IMR-90 (cell line): ENCODE measurements around the gene SLC39A11. TPM values are rescaled to one million over a fixed set of nuclear protein-coding genes. Genes with fewer than 3 reads are reported as not detected.

Source experiments
- ATAC-seq: fragments of 200-7000 bp; cut with Tn5 transposase; 2 replicates; pipeline ENCODE4 v1.9.1; 2020; ENCODE audit warnings: low read depth, mild to moderate bottlenecking, moderate library complexity
- BruUV-seq: library from RNA; stranded (reverse); fragments of 400-500 nt; replicated peaks from 2 replicates; lab custom pipeline; 2021; lab: Mats Ljungman, UMichigan
- CTCF ChIA-PET: fragments of 300-600 bp; formaldehyde crosslinking; extraction: SDS; loops from one replicate; lab custom pipeline; 2021; ENCODE audit warnings: antibody characterized with exemption; lab: Yijun Ruan, JAX
- POLR2A ChIA-PET: fragments of 300-600 bp; sonication (Branson Sonifier 250); formaldehyde crosslinking; loops from one replicate; lab custom pipeline; 2022; ENCODE audit warnings: antibody characterized with exemption; ENCODE audit not compliant: unreplicated experiment; lab: Charles Lee
- DNase-seq: peaks from one replicate; pipeline ENCODE4 v3.0.0; 2013
- H2AFZ ChIP-seq: replicated peaks from 2 replicates; pipeline ENCODE3; 2013; ENCODE audit warnings: low read length, mild to moderate bottlenecking; ENCODE audit not compliant: poor library complexity
- H2AK5ac ChIP-seq: 2 replicates; pipeline ENCODE4 v1.6.1; 2013; ENCODE audit warnings: low read depth, low read length, inconsistent platforms
- H2AK9ac ChIP-seq: replicated peaks from 2 replicates; pipeline ENCODE3; 2013; ENCODE audit warnings: mild to moderate bottlenecking, low read depth, low read length, moderate library complexity; ENCODE audit not compliant: poor library complexity
- H2BK120ac ChIP-seq: 2 replicates; pipeline ENCODE4 v1.6.1; 2013; ENCODE audit warnings: low read depth, low read length, inconsistent platforms
- H2BK15ac ChIP-seq: 3 replicates; pipeline ENCODE4 v1.6.1; 2013; ENCODE audit warnings: low read depth, low read length, inconsistent platforms
- H2BK20ac ChIP-seq: 2 replicates; pipeline ENCODE4 v1.6.1; 2013; ENCODE audit warnings: low read depth, mild to moderate bottlenecking, inconsistent platforms, low read length, moderate library complexity
- H2BK5ac ChIP-seq: 2 replicates; pipeline ENCODE4 v1.6.1; 2013; ENCODE audit warnings: mild to moderate bottlenecking, low read depth, low read length, inconsistent platforms; ENCODE audit not compliant: poor library complexity, severe bottlenecking
- H3K14ac ChIP-seq: replicated peaks from 2 replicates; pipeline ENCODE4 v1.6.1; 2013; ENCODE audit warnings: low read depth, low read length, inconsistent platforms
- H3K18ac ChIP-seq: 2 replicates; pipeline ENCODE4 v1.6.1; 2013; ENCODE audit warnings: low read depth, low read length, control low read depth
- H3K23ac ChIP-seq: 2 replicates; pipeline ENCODE4 v1.6.1; 2013; ENCODE audit warnings: low read depth, low read length, inconsistent platforms
- H3K27ac ChIP-seq: 2 replicates; pipeline ENCODE4 v1.5.1; 2013; ENCODE audit warnings: mild to moderate bottlenecking, control low read depth, low read length; ENCODE audit not compliant: insufficient read depth
- H3K27me3 ChIP-seq: 2 replicates; pipeline ENCODE4 v1.6.1; 2013; ENCODE audit warnings: low read length; ENCODE audit not compliant: control insufficient read depth, insufficient read depth
- H3K36me3 ChIP-seq: 2 replicates; pipeline ENCODE4 v1.6.1; 2013; ENCODE audit warnings: low read length, mixed read lengths; ENCODE audit not compliant: control insufficient read depth, insufficient read depth
- H3K4ac ChIP-seq: 2 replicates; pipeline ENCODE4 v1.6.1; 2013; ENCODE audit warnings: low read depth, low read length, inconsistent platforms
- H3K4me1 ChIP-seq: 2 replicates; pipeline ENCODE4 v1.6.1; 2013; ENCODE audit warnings: low read length, mixed read lengths; ENCODE audit not compliant: control insufficient read depth, insufficient read depth
- H3K4me2 ChIP-seq: 2 replicates; pipeline ENCODE4 v1.6.1; 2013; ENCODE audit warnings: low read depth, mild to moderate bottlenecking, control low read depth, low read length, moderate library complexity
- H3K4me3 ChIP-seq: 2 replicates; pipeline ENCODE4 v1.5.1; 2013; ENCODE audit warnings: low read depth, mild to moderate bottlenecking, control low read depth, low read length, moderate library complexity; ENCODE audit not compliant: insufficient read depth
- H3K56ac ChIP-seq: 2 replicates; pipeline ENCODE4 v1.6.1; 2013; ENCODE audit warnings: low read length, inconsistent platforms; ENCODE audit not compliant: insufficient read depth; ENCODE audit errors: extremely low read depth
- H3K79me1 ChIP-seq, 2 experiments: 2 replicates each; pipeline ENCODE4 v1.6.1; 2013; ENCODE audit warnings: low read length in 2 of 2, inconsistent platforms in 1 of 2, low read depth in 1 of 2
- H3K9ac ChIP-seq: 2 replicates; pipeline ENCODE4 v1.6.1; 2013; ENCODE audit warnings: low read depth, low read length, control low read depth
- H3K9me1 ChIP-seq: 2 replicates; pipeline ENCODE4 v1.6.1; 2013; ENCODE audit warnings: low read length, inconsistent platforms; ENCODE audit not compliant: insufficient read depth
- H3K9me3 ChIP-seq: 2 replicates; pipeline ENCODE4 v1.6.1; 2013; ENCODE audit warnings: low read length; ENCODE audit not compliant: control insufficient read depth, insufficient read depth
- H4K20me1 ChIP-seq: 2 replicates; pipeline ENCODE4 v1.6.1; 2013; ENCODE audit warnings: low read length, inconsistent platforms; ENCODE audit not compliant: insufficient read depth
- H4K5ac ChIP-seq: 2 replicates; pipeline ENCODE4 v1.6.1; 2013; ENCODE audit warnings: mild to moderate bottlenecking, low read depth, low read length, control low read depth
- H4K8ac ChIP-seq, 2 experiments: 2 replicates each; pipeline ENCODE4 v1.6.1; 2013; ENCODE audit warnings: low read depth in 2 of 2, low read length in 2 of 2, control low read depth in 1 of 2, inconsistent platforms in 1 of 2
- H4K91ac ChIP-seq: 2 replicates; pipeline ENCODE4 v1.6.1; 2013; ENCODE audit warnings: low read depth, low read length, inconsistent platforms; ENCODE audit not compliant: insufficient read depth
- BHLHE40 ChIP-seq: fragments of 150-350 bp; IDR thresholded peaks from 2 replicates; pipeline ENCODE4 v1.6.1; 2016; ENCODE audit warnings: mild to moderate bottlenecking, low read depth, low read length
- CEBPB ChIP-seq: IDR thresholded peaks from 2 replicates; pipeline ENCODE4 v1.6.1; 2012; ENCODE audit warnings: low read depth, low read length, improper control_type of control experiment
- RFX5 ChIP-seq: IDR thresholded peaks from 2 replicates; pipeline ENCODE4 v1.8.0; 2012; ENCODE audit warnings: low read depth, mild to moderate bottlenecking, low read length, moderate library complexity
- SMC3 ChIP-seq: fragments of 150-350 bp; IDR thresholded peaks from 2 replicates; pipeline ENCODE4 v1.6.1; 2016; ENCODE audit warnings: low read depth, mild to moderate bottlenecking, antibody characterized with exemption, low read length, moderate library complexity
- WGBS, 2 experiments: methylation state at CpG; one replicate each; pipeline versions ENCODE4 v1.1.5 to v1.1.7; 2013; ENCODE audit warnings: missing lambda C conversion rate in 2 of 2; ENCODE audit not compliant: insufficient read length in 1 of 2; ENCODE audit errors: extremely low coverage in 2 of 2; 5-methylcytosine and 5-hydroxymethylcytosine counted together
- dilution Hi-C: fragments of 300-500 bp; cut with HindIII; formaldehyde crosslinking; loops from one replicate; pipeline ENCODE4 v1.14.3; 2018; ENCODE audit warnings: low sequenced_read_pairs; ENCODE audit not compliant: unreplicated experiment
- in situ Hi-C: fragments of 300-500 bp; cut with MboI; formaldehyde crosslinking; loops from 3 replicates; pipeline ENCODE4 v1.14.3; 2019; ENCODE audit warnings: low sequenced_read_pairs, inconsistent platforms, mixed read lengths
- intact Hi-C: fragments of 100-400 bp; cut with micrococcal nuclease; formaldehyde crosslinking; loops from 2 replicates; pipeline ENCODE4 v1.10.0; 2022
- polyA plus RNA-seq, 3 experiments: library from polyadenylated mRNA; depleted of rRNA; stranded (reverse); fragments of >200 nt; gene quantifications; 2 replicates each; pipeline ENCODE4 v1.2.3, GENCODE V29; 2012; ENCODE audit warnings: low replicate concordance in 1 of 3
- total RNA-seq: library from RNA; depleted of rRNA; stranded (reverse); fragments of >200 nt; gene quantifications from 2 replicates; pipeline ENCODE4 v1.2.3, GENCODE V29; 2012
- TF ChIP-seq, protein P1 (sequence below): fragments of 150-350 bp; IDR thresholded peaks from 2 replicates; pipeline ENCODE4 v1.6.1; 2016; ENCODE audit warnings: low read depth, mild to moderate bottlenecking, low read length, moderate library complexity, borderline replicate concordance

SLC39A11 gene
- total and polyA plus RNA-seq, 2 of the 4 experiments (the other 2 are of a cell fraction) = 8.8 to 14.3 TPM

DNA sequence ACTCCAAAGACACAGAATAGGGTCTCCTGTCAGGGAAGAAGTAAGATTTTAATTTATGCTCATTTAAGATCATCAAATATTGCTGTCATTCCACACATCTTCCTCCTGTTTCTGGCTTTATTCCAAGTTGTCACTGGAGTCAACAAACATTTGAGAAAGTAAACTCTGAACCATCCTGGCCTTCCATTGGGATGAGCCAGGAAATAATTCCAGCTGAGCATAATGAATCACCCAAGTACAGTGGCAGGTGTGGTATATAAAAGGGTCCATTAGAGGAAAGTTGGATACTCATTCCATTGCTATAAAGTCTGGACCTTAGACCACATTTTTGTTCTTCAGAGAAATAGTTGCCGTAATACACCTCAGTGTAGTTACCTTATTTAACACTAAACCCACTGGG, 246.1 kb downstream of the SLC39A11 start:
- Histone ChIP-seq H2AFZ (no peak overlapping the region), H4K91ac (no peak overlapping the region), H3K36me3 (no peaks in the 10 kb centered on the region), H3K27ac (no peak overlapping the region), H3K4me2 (no peak overlapping the region), H4K5ac (no peak overlapping the region), H3K27me3 (no peaks in the 10 kb centered on the region), H4K20me1 (no peaks in the 10 kb centered on the region), H3K56ac (no peak overlapping the region), H2BK120ac (no peak overlapping the region), H3K79me1 (no peaks in the 10 kb centered on the region), H2AK5ac (no peak overlapping the region), H3K4ac (no peak overlapping the region), H4K8ac (no peak overlapping the region), H2BK5ac (no peak overlapping the region), H3K18ac (no peak overlapping the region), H3K14ac (no peak overlapping the region), H3K9me1 (peaks cover 4% of the 10 kb centered on the region; the same call in 1 of the 2 replicates), H2BK20ac (no peak overlapping the region), H3K9me3 (no peaks in the 10 kb centered on the region), H3K23ac (no peak overlapping the region), H3K9ac (no peak overlapping the region), H3K4me1 (no peaks in the 10 kb centered on the region), H3K4me3 (no peak overlapping the region), H2BK15ac (no peak overlapping the region), H2AK9ac (no peak overlapping the region)
- no peak for ATAC-seq
- ChIA-PET POLR2A (interaction anchor here (0.5 kb wide), 1 partner anchor 111 kb away, joined by 6 read pairs; no protein-coding TSS in a partner anchor), CTCF (no interaction called here)
- no peak for DNase-seq
- intact Hi-C loops (no loop called here), dilution Hi-C loops (no loop called here), in situ Hi-C loops (no loop called here)
- no peak for TF ChIP-seq BHLHE40
- no peak for TF ChIP-seq SMC3
- TF ChIP-seq RFX5 = no peak
- TF ChIP-seq CEBPB = no peak
- TF ChIP-seq, protein P1, sequence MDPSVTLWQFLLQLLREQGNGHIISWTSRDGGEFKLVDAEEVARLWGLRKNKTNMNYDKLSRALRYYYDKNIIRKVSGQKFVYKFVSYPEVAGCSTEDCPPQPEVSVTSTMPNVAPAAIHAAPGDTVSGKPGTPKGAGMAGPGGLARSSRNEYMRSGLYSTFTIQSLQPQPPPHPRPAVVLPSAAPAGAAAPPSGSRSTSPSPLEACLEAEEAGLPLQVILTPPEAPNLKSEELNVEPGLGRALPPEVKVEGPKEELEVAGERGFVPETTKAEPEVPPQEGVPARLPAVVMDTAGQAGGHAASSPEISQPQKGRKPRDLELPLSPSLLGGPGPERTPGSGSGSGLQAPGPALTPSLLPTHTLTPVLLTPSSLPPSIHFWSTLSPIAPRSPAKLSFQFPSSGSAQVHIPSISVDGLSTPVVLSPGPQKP = no peak
- WGBS, 2 experiments = no CpG with 5 or more reads among the region's 1 CpG
- BruUV-seq = no TSS peak
